Sigmoid colon (tissue), 7 donors: ENCODE data around the gene ACTR3. TPM values are rescaled to one million over a fixed set of nuclear protein-coding genes. Genes with fewer than 3 reads are reported as not detected.
A peak's percentile ranks its signal among the peaks of the same experiment; 100 is the strongest.

Source experiments
- DNase-seq: peaks from one replicate; pipeline ENCODE4 v3.0.0-alpha.2; 2019
- H3K27ac ChIP-seq, 4 donors: fragments of 200-600 bp; sonication (generic); one replicate each; pipeline ENCODE4 v1.5.1; 2016 to 2019; ENCODE audit warnings: mild to moderate bottlenecking in 1 of 4
- H3K27me3 ChIP-seq, 3 donors: fragments of 200-600 bp; sonication (generic); one replicate each; pipeline ENCODE4 v1.5.1; 2019; ENCODE audit warnings: mild to moderate bottlenecking in 1 of 3
- H3K36me3 ChIP-seq, 4 donors: fragments of 200-600 bp; sonication (generic); one replicate each; pipeline ENCODE4 v1.5.1; 2016 to 2019
- H3K4me1 ChIP-seq, 4 donors: fragments of 200-600 bp; sonication (generic); one replicate each; pipeline ENCODE4 v1.5.1; 2017 to 2019
- H3K4me3 ChIP-seq, 4 donors: fragments of 200-600 bp; sonication (generic); one replicate each; pipeline ENCODE4 v1.5.1; 2017 to 2019; ENCODE audit warnings: mild to moderate bottlenecking in 2 of 4, moderate library complexity in 1 of 4
- H3K9me3 ChIP-seq, 4 donors: fragments of 200-600 bp in 3 of 4; sonication (generic) in 3 of 4; one replicate each; pipeline versions ENCODE4 v1.5.1 to v1.6.1; 2013 to 2019
- CTCF ChIP-seq, 4 experiments: fragments of 450-650 bp in 3 of 4; fragments of 200-600 bp in 1 of 4; IDR thresholded peaks; one replicate each; pipeline ENCODE4 v1.5.1; 2016 to 2019; ENCODE audit warnings: antibody characterized with exemption in 4 of 4, mild to moderate bottlenecking in 3 of 4, moderate library complexity in 2 of 4
- EP300 ChIP-seq, 4 donors: sonication (generic); formaldehyde crosslinking; IDR thresholded peaks; one replicate each; pipeline ENCODE4 v1.6.1; 2017; ENCODE audit warnings: antibody characterized with exemption in 4 of 4
- POLR2A ChIP-seq, 2 donors: fragments of 450-650 bp; IDR thresholded peaks; one replicate each; pipeline ENCODE4 v1.6.1; 2016; ENCODE audit warnings: antibody characterized with exemption in 2 of 2, mild to moderate bottlenecking in 2 of 2, moderate library complexity in 2 of 2
- POLR2AphosphoS5 ChIP-seq, 4 donors: sonication (generic); formaldehyde crosslinking; IDR thresholded peaks; one replicate each; pipeline ENCODE4 v1.6.1; 2017; ENCODE audit warnings: antibody characterized with exemption in 4 of 4
- WGBS, 2 donors: extraction: QIAGEN DNeasy Blood & Tissue Kit; methylation state at CpG; one replicate each; pipeline ENCODE4 v1.1.7; 2013; 5-methylcytosine and 5-hydroxymethylcytosine counted together
- intact Hi-C: fragments of 100-400 bp; cut with DNase I; formaldehyde crosslinking; loops from one replicate; pipeline ENCODE4 v1.15.1; 2023
- polyA plus RNA-seq, 3 donors: library from polyadenylated mRNA; stranded (reverse); fragments of 200-250 nt; gene quantifications; one replicate each; pipeline ENCODE4 v1.2.3, GENCODE V29; 2013
- total RNA-seq, 4 donors: library from RNA; depleted of rRNA; stranded (reverse); fragments of >200 nt; gene quantifications; one replicate each; pipeline ENCODE4 v1.1.0, GENCODE V29; 2016
- donor health status: healthy with polysubstance abuse.
- donor health status: Bipolar disorder and iron deficiency.
- donor health status: healthy.

The ACTR3 gene
- total and polyA plus RNA-seq, 7 donors: 108 to 178 (median 147) TPM

- H3K4me3 ChIP-seq: no peak overlapping the region
- peak overlapping the region in 1 of 4 donors; percentile 0 for H3K27ac ChIP-seq
- WGBS, 2 donors: 49 to 79% methylated on average over 1 of the region's 1 CpG
- no peaks in the 10 kb centered on the region for H3K36me3 ChIP-seq
- H3K4me1 ChIP-seq: peaks cover 0 to 98% (median 91%) of the 10 kb centered on the region in 4 donors
- intact Hi-C loops: no loop called here
- DNase-seq: no peak
- TF ChIP-seq POLR2A (IDR thresholded peaks at IDR 0.05) (no peak), CTCF (IDR thresholded peaks at IDR 0.05) (no peak), EP300 (IDR thresholded peaks at IDR 0.05) (no peak), POLR2AphosphoS5 (IDR thresholded peaks at IDR 0.05) (no peak)
- no peaks in the 10 kb centered on the region for H3K9me3 ChIP-seq
- no peaks in the 10 kb centered on the region for H3K27me3 ChIP-seq
These were observed 6.1 kb downstream of the ACTR3 start for GRCh38 chr2:113895819-113896563.

DNA sequence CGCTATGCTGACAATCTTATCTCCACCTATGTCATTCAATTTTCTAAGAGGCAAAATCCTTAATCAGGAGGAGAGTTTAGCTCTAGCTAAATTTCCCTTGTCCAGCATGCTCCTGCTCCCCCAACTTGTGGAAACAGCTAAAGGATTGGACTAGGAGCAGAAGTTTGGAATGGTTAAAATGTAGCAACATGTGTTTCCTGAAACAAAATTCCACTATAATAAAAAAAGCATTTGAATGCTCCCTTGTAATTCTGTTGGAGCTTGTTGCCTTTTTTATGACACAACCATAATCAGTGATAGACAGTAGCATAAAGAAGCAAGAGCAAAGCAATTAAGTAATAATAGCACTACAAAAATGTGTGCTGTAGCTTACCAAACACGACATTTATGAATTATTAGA is 6.9 kb downstream of the ACTR3 start:
- 25 to 43% methylated on average over 2 of the region's 2 CpGs for WGBS, 2 donors

DNA sequence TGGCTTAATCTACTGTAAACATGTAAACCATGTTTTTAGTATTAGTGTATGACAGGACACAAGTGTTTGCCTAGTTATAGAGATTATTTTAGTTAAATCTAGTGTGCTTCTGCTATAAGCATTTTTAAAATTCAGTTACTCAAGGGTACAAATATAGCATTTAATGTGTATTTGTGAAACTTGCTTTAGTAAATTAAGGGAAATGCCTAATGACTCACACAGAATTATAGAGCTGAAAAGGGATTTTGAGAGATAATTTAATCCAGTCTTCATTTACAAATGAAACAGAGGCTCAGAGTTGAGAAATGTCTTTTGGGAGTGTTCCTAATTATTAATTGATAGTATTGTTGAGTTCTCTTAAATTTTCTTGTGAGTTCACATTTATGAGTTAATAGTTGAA is 8.2 kb downstream of the ACTR3 start:
- TF ChIP-seq CTCF (IDR thresholded peaks at IDR 0.05) (no peak), POLR2AphosphoS5 (IDR thresholded peaks at IDR 0.05) (no peak)
- H3K9me3 ChIP-seq: no peaks in the 10 kb centered on the region
- peaks cover 0 to 100% (median 92%) of the 10 kb centered on the region in 4 donors for H3K4me1 ChIP-seq
- intact Hi-C loops: no loop called here
- H3K27ac ChIP-seq: no peak overlapping the region
- no peak for DNase-seq
- H3K36me3 ChIP-seq: no peaks in the 10 kb centered on the region
- H3K4me3 ChIP-seq: no peak overlapping the region
- no peaks in the 10 kb centered on the region for H3K27me3 ChIP-seq

More for the DNA sequence above, 6.9 kb downstream of the ACTR3 start:
- H3K4me1 ChIP-seq: peaks cover 0 to 100% (median 94%) of the 10 kb centered on the region in 4 donors
- peak overlapping the region in 1 of 4 donors; percentile 0 for H3K27ac ChIP-seq
- H3K36me3 ChIP-seq: no peaks in the 10 kb centered on the region
- intact Hi-C loops: no loop called here
- H3K4me3 ChIP-seq: no peak overlapping the region
- H3K9me3 ChIP-seq: no peaks in the 10 kb centered on the region
- TF ChIP-seq POLR2AphosphoS5 (IDR thresholded peaks at IDR 0.05) (no peak), POLR2A (IDR thresholded peaks at IDR 0.05) (no peak), EP300 (IDR thresholded peaks at IDR 0.05) (no peak), CTCF (IDR thresholded peaks at IDR 0.05) (no peak)
- H3K27me3 ChIP-seq: no peaks in the 10 kb centered on the region
- DNase-seq: no peak

DNA sequence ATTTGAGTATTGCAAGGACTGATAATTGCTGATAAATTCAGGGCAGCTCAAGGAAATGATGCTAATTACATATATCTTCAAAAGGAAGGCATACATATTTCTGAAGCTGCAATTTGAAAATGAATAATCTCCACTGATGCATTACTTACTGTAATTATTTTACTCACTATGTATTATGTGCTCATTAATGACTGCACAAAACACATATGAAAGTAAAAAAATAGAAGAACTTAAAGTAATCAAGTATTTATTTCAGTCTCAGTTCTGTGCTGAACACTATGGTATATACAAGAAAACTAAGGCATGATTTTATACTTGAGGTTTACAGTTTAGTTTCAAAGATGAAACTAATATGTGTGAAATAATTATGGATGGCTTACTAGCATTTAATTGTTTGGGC is 9.3 kb downstream of the ACTR3 start:
- TF ChIP-seq CTCF (IDR thresholded peaks at IDR 0.05) (no peak), POLR2A (IDR thresholded peaks at IDR 0.05) (no peak), EP300 (IDR thresholded peaks at IDR 0.05) (no peak), POLR2AphosphoS5 (IDR thresholded peaks at IDR 0.05) (no peak)
- no peak overlapping the region for H3K27ac ChIP-seq
- H3K9me3 ChIP-seq: no peaks in the 10 kb centered on the region
- peaks cover 0 to 100% (median 91%) of the 10 kb centered on the region in 4 donors for H3K4me1 ChIP-seq
- H3K4me3 ChIP-seq: no peak overlapping the region
- no peak for DNase-seq
- H3K27me3 ChIP-seq: no peaks in the 10 kb centered on the region
- H3K36me3 ChIP-seq: no peaks in the 10 kb centered on the region
- intact Hi-C loops: no loop called here

- intact Hi-C loops: no loop called here
- no peak for DNase-seq
- Histone ChIP-seq H3K4me1 (peaks cover 0 to 82% (median 72%) of the 10 kb centered on the region in 4 donors), H3K36me3 (no peaks in the 10 kb centered on the region), H3K27me3 (no peaks in the 10 kb centered on the region), H3K27ac (no peak overlapping the region), H3K4me3 (no peak overlapping the region), H3K9me3 (no peaks in the 10 kb centered on the region)
- WGBS, 2 donors: 36 to 54% methylated on average over 2 of the region's 2 CpGs
- TF ChIP-seq POLR2AphosphoS5 (IDR thresholded peaks at IDR 0.05) (no peak), POLR2A (IDR thresholded peaks at IDR 0.05) (no peak), EP300 (IDR thresholded peaks at IDR 0.05) (no peak), CTCF (IDR thresholded peaks at IDR 0.05) (no peak)
These were observed 12.1 kb downstream of the ACTR3 start for GRCh38 chr2:113901943-113902342.
